Astrocyte (in vitro differentiated cells and primary cell): Measurements from ENCODE around the gene L3MBTL1. TPM values are rescaled to one million over a fixed set of nuclear protein-coding genes. Genes with fewer than 3 reads are reported as not detected.

Experiments
- DNase-seq: peaks from one replicate; pipeline ENCODE4 v3.0.0-alpha.2; 2010; ENCODE audit warnings: low read depth
- FAIRE-seq: peaks from 2 replicates; lab custom pipeline; 2011; peaks lifted over from hg19 to GRCh38; lab: Jason Lieb, UNC
- H2AFZ ChIP-seq: 2 replicates; pipeline ENCODE4 v1.6.0; 2012; ENCODE audit warnings: low read depth, low read length, inconsistent platforms
- H3K27ac ChIP-seq: 2 replicates; pipeline ENCODE4 v1.5.1; 2011; ENCODE audit warnings: low read depth, low read length, inconsistent platforms
- H3K27me3 ChIP-seq: 2 replicates; pipeline ENCODE4 v1.6.0; 2011; ENCODE audit warnings: low read length, inconsistent platforms; ENCODE audit not compliant: insufficient read depth
- H3K36me3 ChIP-seq: 2 replicates; pipeline ENCODE4 v1.5.1; 2011; ENCODE audit warnings: low read length, inconsistent platforms; ENCODE audit not compliant: insufficient read depth
- H3K4me1 ChIP-seq: 2 replicates; pipeline ENCODE4 v1.5.1; 2011; ENCODE audit warnings: low read length, inconsistent platforms; ENCODE audit not compliant: insufficient read depth
- H3K4me2 ChIP-seq: 2 replicates; pipeline ENCODE4 v1.6.0; 2012; ENCODE audit warnings: low read length, inconsistent platforms
- H3K4me3 ChIP-seq: 2 replicates; pipeline ENCODE4 v1.5.1; 2011; ENCODE audit warnings: low read depth, mild to moderate bottlenecking, low read length, inconsistent platforms; ENCODE audit not compliant: insufficient read depth
- H3K79me2 ChIP-seq: 2 replicates; pipeline ENCODE4 v1.6.0; 2012; ENCODE audit warnings: mild to moderate bottlenecking, low read length, inconsistent platforms; ENCODE audit not compliant: insufficient read depth
- H3K9ac ChIP-seq: 2 replicates; pipeline ENCODE4 v1.6.0; 2012; ENCODE audit warnings: mild to moderate bottlenecking, low read length, inconsistent platforms
- H3K9me3 ChIP-seq: 2 replicates; pipeline ENCODE4 v1.5.1; 2012; ENCODE audit warnings: low read depth, mild to moderate bottlenecking, low read length, inconsistent platforms; ENCODE audit not compliant: insufficient read depth
- H4K20me1 ChIP-seq: 2 replicates; pipeline ENCODE4 v1.6.0; 2012; ENCODE audit warnings: low read length, inconsistent platforms; ENCODE audit not compliant: insufficient read depth
- H3K27ac Mint-ChIP-seq: one replicate; pipeline ENCODE4 v1.8.0; 2021; ENCODE audit warnings: mild to moderate bottlenecking, mixed read lengths; ENCODE audit not compliant: unreplicated experiment
- H3K27me3 Mint-ChIP-seq: one replicate; pipeline ENCODE4 v1.8.0; 2021; ENCODE audit warnings: low read depth, mixed read lengths; ENCODE audit not compliant: unreplicated experiment
- H3K36me3 Mint-ChIP-seq: one replicate; pipeline ENCODE4 v1.8.0; 2021; ENCODE audit warnings: low read depth, mixed read lengths; ENCODE audit not compliant: unreplicated experiment
- H3K4me1 Mint-ChIP-seq: one replicate; pipeline ENCODE4 v1.8.0; 2021; ENCODE audit warnings: low read depth, mixed read lengths; ENCODE audit not compliant: unreplicated experiment
- H3K4me3 Mint-ChIP-seq: one replicate; pipeline ENCODE4 v1.8.0; 2021; ENCODE audit warnings: mild to moderate bottlenecking, moderate library complexity, mixed read lengths; ENCODE audit not compliant: unreplicated experiment
- H3K9me3 Mint-ChIP-seq: one replicate; pipeline ENCODE4 v1.8.0; 2021; ENCODE audit warnings: mild to moderate bottlenecking, mixed read lengths; ENCODE audit not compliant: unreplicated experiment
- EZH2 ChIP-seq: IDR thresholded peaks from 2 replicates; pipeline ENCODE4 v1.6.1; 2012; ENCODE audit warnings: mild to moderate bottlenecking, low read length, inconsistent platforms; ENCODE audit not compliant: insufficient read depth
- total RNA-seq: library from RNA; stranded (reverse); gene quantifications from 2 replicates; pipeline ENCODE4 v1.2.1, GENCODE V29; 2021
- TF ChIP-seq, protein P1 (sequence below): IDR thresholded peaks from 2 replicates; pipeline ENCODE4 v1.5.1; 2011; ENCODE audit warnings: low read depth, mild to moderate bottlenecking, inconsistent platforms, low read length, moderate library complexity; ENCODE audit not compliant: insufficient read depth

L3MBTL1 gene
- total RNA-seq, 1 donor from 2014 or later = 13.0 TPM

DNA sequence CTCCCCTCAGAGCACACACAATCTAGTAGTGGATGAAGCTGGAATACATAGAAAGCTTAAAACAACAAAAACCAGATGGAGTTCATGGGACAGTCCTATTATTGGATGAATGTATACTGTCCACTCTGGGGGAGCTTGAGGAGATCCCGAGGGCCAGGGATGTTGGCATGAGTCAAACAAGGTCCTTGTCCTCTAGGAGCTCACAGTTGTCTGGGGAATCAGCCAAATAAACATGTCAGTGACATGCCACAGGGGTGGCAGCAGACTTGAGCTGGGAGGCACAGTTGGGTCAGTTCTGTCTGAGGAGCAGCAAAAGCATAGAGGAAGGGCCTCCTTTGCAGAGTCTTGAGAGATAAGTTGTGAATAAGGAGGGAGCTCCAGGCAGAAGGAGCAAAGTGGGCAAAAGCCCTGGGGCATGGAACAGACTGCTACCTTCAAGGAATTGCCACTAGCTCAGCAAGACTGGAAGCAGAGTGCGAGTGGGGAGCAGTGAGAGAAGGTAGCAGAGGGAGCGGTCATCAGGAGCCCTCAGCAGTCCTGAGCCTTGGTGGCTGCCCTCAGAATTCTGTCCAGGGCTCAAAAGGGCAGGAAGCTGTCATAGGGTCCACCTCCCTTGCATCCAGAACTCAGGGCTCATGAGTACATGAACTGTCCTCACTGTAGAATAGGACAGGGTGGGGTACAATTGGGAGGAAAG, 22.1 kb downstream of the L3MBTL1 start:
- Histone ChIP-seq H3K27me3 (no peaks in the 10 kb centered on the region), H3K4me2 (no peak overlapping the region), H3K9ac (no peak overlapping the region), H3K4me1 (no peaks in the 10 kb centered on the region), H4K20me1 (no peaks in the 10 kb centered on the region), H3K79me2 (no peaks in the 10 kb centered on the region), H3K4me3 (no peak overlapping the region), H3K36me3 (no peaks in the 10 kb centered on the region), H3K27ac (no peak overlapping the region), H2AFZ (no peak overlapping the region), H3K9me3 (peaks cover 3% of the 10 kb centered on the region)
- TF ChIP-seq, protein P1, sequence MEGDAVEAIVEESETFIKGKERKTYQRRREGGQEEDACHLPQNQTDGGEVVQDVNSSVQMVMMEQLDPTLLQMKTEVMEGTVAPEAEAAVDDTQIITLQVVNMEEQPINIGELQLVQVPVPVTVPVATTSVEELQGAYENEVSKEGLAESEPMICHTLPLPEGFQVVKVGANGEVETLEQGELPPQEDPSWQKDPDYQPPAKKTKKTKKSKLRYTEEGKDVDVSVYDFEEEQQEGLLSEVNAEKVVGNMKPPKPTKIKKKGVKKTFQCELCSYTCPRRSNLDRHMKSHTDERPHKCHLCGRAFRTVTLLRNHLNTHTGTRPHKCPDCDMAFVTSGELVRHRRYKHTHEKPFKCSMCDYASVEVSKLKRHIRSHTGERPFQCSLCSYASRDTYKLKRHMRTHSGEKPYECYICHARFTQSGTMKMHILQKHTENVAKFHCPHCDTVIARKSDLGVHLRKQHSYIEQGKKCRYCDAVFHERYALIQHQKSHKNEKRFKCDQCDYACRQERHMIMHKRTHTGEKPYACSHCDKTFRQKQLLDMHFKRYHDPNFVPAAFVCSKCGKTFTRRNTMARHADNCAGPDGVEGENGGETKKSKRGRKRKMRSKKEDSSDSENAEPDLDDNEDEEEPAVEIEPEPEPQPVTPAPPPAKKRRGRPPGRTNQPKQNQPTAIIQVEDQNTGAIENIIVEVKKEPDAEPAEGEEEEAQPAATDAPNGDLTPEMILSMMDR = no peak
- no peak for TF ChIP-seq EZH2
- peaks cover 5% of the 10 kb centered on the region for H3K4me1 Mint-ChIP-seq
- H3K9me3 Mint-ChIP-seq = peaks cover 4% of the 10 kb centered on the region
- no peak overlapping the region for H3K27ac Mint-ChIP-seq
- DNase-seq (no peak), FAIRE-seq (no peak)
- no peak overlapping the region for H3K4me3 Mint-ChIP-seq
- H3K27me3 Mint-ChIP-seq = no peaks in the 10 kb centered on the region
- H3K36me3 Mint-ChIP-seq = peaks cover 21% of the 10 kb centered on the region

DNA sequence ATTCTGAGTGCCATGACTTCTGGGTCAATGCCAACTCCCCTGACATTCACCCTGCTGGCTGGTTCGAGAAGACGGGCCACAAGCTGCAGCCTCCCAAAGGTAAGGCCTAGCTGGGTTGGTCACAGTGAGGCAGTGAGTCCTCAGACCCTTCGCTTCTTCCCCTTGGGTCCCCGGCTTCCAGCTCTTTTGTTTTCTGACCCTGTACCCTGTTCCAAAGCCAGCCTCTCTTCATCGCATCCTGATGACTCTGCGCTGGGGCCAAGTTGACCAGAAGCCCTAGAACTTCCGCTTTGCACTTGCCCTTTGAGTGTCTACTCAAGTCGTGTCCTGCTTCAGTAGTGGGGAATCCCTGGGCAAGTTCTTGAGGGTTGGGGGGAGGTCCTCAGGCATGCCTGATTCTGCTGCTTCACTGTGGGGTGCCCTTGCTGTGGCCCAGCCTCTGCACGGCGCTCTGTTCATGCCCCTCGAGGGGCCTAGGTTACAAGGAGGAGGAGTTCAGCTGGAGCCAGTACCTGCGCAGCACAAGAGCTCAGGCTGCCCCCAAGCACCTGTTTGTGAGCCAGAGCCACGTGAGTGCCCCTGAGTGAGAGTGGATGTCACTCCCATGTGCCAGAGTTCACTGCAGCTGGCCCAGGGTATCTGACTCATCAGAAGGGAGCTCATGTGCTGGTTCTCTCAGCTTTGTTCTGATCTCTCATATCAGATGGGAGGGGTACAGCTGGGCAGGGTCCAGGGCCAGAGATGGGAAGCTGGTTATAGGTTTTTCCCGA, 23.0 kb downstream of the L3MBTL1 start:
- no peak for TF ChIP-seq EZH2
- TF ChIP-seq, protein P1 = no peak
- Histone ChIP-seq H2AFZ (no peak overlapping the region), H4K20me1 (no peaks in the 10 kb centered on the region), H3K4me1 (no peaks in the 10 kb centered on the region), H3K36me3 (no peaks in the 10 kb centered on the region), H3K27me3 (no peaks in the 10 kb centered on the region), H3K9ac (no peak overlapping the region), H3K4me3 (no peak overlapping the region), H3K4me2 (no peak overlapping the region), H3K9me3 (no peaks in the 10 kb centered on the region), H3K79me2 (no peaks in the 10 kb centered on the region), H3K27ac (no peak overlapping the region)
- no peaks in the 10 kb centered on the region for H3K27me3 Mint-ChIP-seq
- peak overlapping the region; percentile 4 for H3K27ac Mint-ChIP-seq
- peaks cover 22% of the 10 kb centered on the region for H3K36me3 Mint-ChIP-seq
- no peak overlapping the region for H3K4me3 Mint-ChIP-seq
- H3K4me1 Mint-ChIP-seq = peaks cover 5% of the 10 kb centered on the region
- FAIRE-seq (no peak), DNase-seq (no peak)
- peaks cover 6% of the 10 kb centered on the region for H3K9me3 Mint-ChIP-seq

DNA sequence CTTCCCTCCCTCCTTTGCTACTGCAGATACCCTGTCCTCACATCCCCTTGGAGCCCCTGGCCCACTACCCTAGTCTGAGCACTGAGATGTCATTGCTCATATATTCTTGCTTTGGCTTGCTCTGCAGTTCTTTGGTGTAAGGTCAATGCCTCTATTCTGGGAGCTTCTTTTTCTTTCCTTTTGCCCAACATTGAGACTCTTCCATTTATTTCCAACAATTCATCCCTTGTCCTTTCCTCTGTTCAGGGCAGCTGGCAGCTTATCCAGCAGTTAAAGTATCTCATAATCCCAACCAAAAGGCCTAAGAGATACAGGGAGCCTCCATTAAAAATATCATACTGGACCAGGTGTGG, 23.6 kb downstream of the L3MBTL1 start:
- H2AFZ ChIP-seq = no peak overlapping the region
- FAIRE-seq = no peak
- H3K27me3 Mint-ChIP-seq = no peaks in the 10 kb centered on the region
- no peaks in the 10 kb centered on the region for H3K36me3 ChIP-seq
- no peaks in the 10 kb centered on the region for H3K79me2 ChIP-seq
- DNase-seq = no peak
- H3K27ac ChIP-seq = no peak overlapping the region
- H3K4me3 ChIP-seq = no peak overlapping the region
- H3K9ac ChIP-seq = no peak overlapping the region
- no peaks in the 10 kb centered on the region for H3K9me3 ChIP-seq
- no peaks in the 10 kb centered on the region for H3K4me1 ChIP-seq
- H4K20me1 ChIP-seq = no peaks in the 10 kb centered on the region
- peak overlapping the region; percentile 4 for H3K27ac Mint-ChIP-seq
- peaks cover 18% of the 10 kb centered on the region for H3K36me3 Mint-ChIP-seq
- no peaks in the 10 kb centered on the region for H3K27me3 ChIP-seq
- no peak overlapping the region for H3K4me2 ChIP-seq
- H3K4me3 Mint-ChIP-seq = no peak overlapping the region
- no peak for TF ChIP-seq EZH2
- TF ChIP-seq, protein P1 = no peak
- H3K4me1 Mint-ChIP-seq = peaks cover 5% of the 10 kb centered on the region
- H3K9me3 Mint-ChIP-seq = peaks cover 6% of the 10 kb centered on the region
